T-helper 17 cell (primary cell): ENCODE measurements around the gene ADISSP. TPM values are rescaled to one million over a fixed set of nuclear protein-coding genes. Genes with fewer than 3 reads are reported as not detected.

ENCODE experiments used
- ATAC-seq: fragments of 150-1000 bp; cut with Tn5 transposase; 2 replicates; pipeline ENCODE4 v1.10.0; 2021; ENCODE audit warnings: mild to moderate bottlenecking, moderate library complexity
- DNase-seq, 3 donors: peaks; one replicate each; pipeline versions ENCODE4 v3.0.0 to v3.0.0-alpha.2; 2020 to 2021
- H3K9me3 ChIP-seq: one replicate; pipeline ENCODE4 v1.7.0; 2013; ENCODE audit warnings: low read length, mild to moderate bottlenecking; ENCODE audit not compliant: control insufficient read depth, poor library complexity, severe bottlenecking
- H3K27ac Mint-ChIP-seq: one replicate; pipeline ENCODE4 v1.8.0; 2022; ENCODE audit warnings: mild to moderate bottlenecking, moderate library complexity, mixed read lengths
- H3K27me3 Mint-ChIP-seq: one replicate; pipeline ENCODE4 v1.8.0; 2022; ENCODE audit warnings: mixed read lengths
- H3K36me3 Mint-ChIP-seq: one replicate; pipeline ENCODE4 v1.8.0; 2022; ENCODE audit warnings: low read depth, mixed read lengths
- H3K4me1 Mint-ChIP-seq: one replicate; pipeline ENCODE4 v1.8.0; 2022; ENCODE audit warnings: mild to moderate bottlenecking, mixed read lengths
- H3K4me3 Mint-ChIP-seq: one replicate; pipeline ENCODE4 v1.8.0; 2022; ENCODE audit warnings: mild to moderate bottlenecking, moderate library complexity, mixed read lengths
- total RNA-seq, 4 donors: library from RNA in 2 of 4; stranded (reverse) in 2 of 4; gene quantifications; one replicate each; pipeline ENCODE4 v1.2.3 and lab custom pipeline; 2022 to 2026

The ADISSP gene
- total RNA-seq, 2 donors from 2014 or later, result 13.3 to 19.0 TPM

DNA sequence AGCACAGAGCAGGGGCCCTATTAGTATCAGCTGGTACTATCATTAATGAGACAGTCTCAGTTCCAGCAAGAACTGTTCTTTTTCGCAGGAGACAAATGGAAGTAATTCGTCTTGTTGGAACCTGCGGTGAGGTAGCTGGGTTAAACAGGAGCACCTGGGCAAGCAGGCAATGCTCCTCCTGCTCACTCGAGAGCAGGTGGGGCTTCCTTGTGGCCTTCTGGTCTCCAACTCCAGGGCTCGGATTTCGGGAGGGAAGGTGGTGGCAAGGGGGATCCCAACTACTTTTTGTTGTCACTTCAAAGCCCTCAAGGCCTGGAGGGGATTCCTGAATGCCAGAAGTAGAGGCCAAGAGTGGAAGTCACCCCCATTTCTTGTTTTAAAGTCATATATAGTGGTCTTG lies 15.0 kb upstream of the ADISSP start:
- DNase-seq (no peak), ATAC-seq (no peak)
- H3K9me3 ChIP-seq, result no peaks in the 10 kb centered on the region
- Mint-ChIP-seq H3K4me1 (peaks cover 33% of the 10 kb centered on the region), H3K36me3 (no peaks in the 10 kb centered on the region), H3K4me3 (no peak overlapping the region), H3K27ac (no peak overlapping the region), H3K27me3 (no peaks in the 10 kb centered on the region)

DNA sequence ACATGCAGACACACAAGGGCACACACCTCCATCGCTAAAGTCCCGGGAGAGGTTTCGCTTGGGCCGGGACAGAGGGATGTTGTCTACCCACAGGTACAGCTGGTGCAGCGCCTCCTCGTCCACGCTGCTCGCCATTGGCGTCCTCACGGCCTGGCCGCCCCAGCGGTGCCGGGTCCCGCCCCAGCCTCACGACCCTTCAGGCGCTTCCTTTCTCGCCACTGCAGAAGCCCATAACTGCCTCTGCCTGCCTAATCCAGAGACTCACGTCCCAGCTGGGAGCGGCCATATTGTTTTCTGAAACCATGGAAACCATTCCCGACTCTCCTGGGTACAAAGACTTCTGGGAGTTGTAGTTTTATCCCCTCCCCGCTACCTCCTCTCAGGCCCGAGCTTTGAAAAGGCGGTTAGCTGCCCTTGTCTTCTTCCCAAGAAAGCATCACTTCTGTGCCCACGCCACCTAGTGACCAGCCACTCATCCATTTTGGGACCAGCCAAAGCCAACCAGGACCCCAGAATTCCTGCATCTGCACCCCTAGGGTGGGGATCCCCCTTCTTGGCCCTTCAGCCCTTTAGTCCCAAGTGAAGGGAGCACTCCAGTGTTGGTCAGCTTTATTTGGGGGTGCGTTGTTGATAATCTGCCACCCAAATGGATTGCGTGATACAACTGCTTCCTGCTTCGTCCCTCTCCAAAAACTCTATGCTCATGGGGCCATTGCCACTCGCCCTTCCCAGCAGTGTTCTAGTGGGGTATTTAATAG lies 13.8 kb upstream of the ADISSP start, which contains the start of gene SPEF1:
SPEF1 (minus strand) TSS at position 296 of the 758 bp plus-strand sequence; CDS start at position 135, 161 bp downstream.
- H3K27ac Mint-ChIP-seq, result no peak within 1 kb of the TSS
- peak; percentile 59 for ATAC-seq
- H3K4me3 Mint-ChIP-seq, result peak within 1 kb of the TSS; percentile 76
- no peaks in the 10 kb centered on the region for H3K36me3 Mint-ChIP-seq
- H3K27me3 Mint-ChIP-seq, result no peaks in the 10 kb centered on the region
- peaks cover 38% of the 10 kb centered on the region for H3K4me1 Mint-ChIP-seq
- no peak for DNase-seq
- H3K9me3 ChIP-seq, result no peaks in the 10 kb centered on the region

GRCh38 chr20:3778976-3779375 lies 11.4 kb upstream of the ADISSP start:
- H3K27ac Mint-ChIP-seq, result no peak overlapping the region
- H3K36me3 Mint-ChIP-seq, result no peaks in the 10 kb centered on the region
- H3K27me3 Mint-ChIP-seq, result no peaks in the 10 kb centered on the region
- no peak for DNase-seq
- no peaks in the 10 kb centered on the region for H3K9me3 ChIP-seq
- no peak for ATAC-seq
- H3K4me3 Mint-ChIP-seq, result peak overlapping the region; percentile 89
- peaks cover 28% of the 10 kb centered on the region for H3K4me1 Mint-ChIP-seq

- H3K27me3 Mint-ChIP-seq, result no peaks in the 10 kb centered on the region
- DNase-seq (peak in 2 of 3 donors; percentile 36 to 41), ATAC-seq (peak; percentile 71)
- no peaks in the 10 kb centered on the region for H3K36me3 Mint-ChIP-seq
- peak overlapping the region; percentile 89 for H3K4me3 Mint-ChIP-seq
- H3K9me3 ChIP-seq, result no peaks in the 10 kb centered on the region
- peaks cover 24% of the 10 kb centered on the region for H3K4me1 Mint-ChIP-seq
- H3K27ac Mint-ChIP-seq, result no peak overlapping the region
Observed at GRCh38 chr20:3777716-3778629, 10.4 kb upstream of the ADISSP start.

DNA sequence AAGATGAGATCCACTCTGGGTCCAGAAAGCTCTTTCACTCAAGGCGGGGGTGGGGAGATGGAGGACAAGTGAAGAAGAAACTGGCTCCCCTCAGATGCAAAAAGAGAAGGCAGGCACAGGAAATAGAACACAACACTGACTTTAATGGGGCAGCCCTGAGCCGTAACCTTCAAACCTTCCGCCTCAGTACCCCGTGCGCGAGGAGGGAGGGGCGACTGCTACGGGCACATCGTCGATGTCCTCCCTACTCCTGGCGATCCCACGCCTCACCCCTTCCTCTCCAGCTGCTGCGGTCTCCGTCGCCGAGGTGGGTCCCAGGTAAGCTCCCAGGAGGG lies 9.8 kb upstream of the ADISSP start:
- Mint-ChIP-seq H3K4me1 (peaks cover 24% of the 10 kb centered on the region), H3K4me3 (peak overlapping the region; percentile 89), H3K27ac (no peak overlapping the region), H3K36me3 (no peaks in the 10 kb centered on the region), H3K27me3 (no peaks in the 10 kb centered on the region)
- DNase-seq (no peak), ATAC-seq (peak; percentile 62)
- H3K9me3 ChIP-seq, result no peaks in the 10 kb centered on the region

GRCh38 chr20:3775457-3776108 lies 8.0 kb upstream of the ADISSP start:
- no peak for DNase-seq
- H3K27me3 Mint-ChIP-seq, result no peaks in the 10 kb centered on the region
- ATAC-seq, result no peak
- H3K4me1 Mint-ChIP-seq, result peaks cover 17% of the 10 kb centered on the region
- no peak overlapping the region for H3K27ac Mint-ChIP-seq
- no peaks in the 10 kb centered on the region for H3K9me3 ChIP-seq
- H3K4me3 Mint-ChIP-seq, result no peak overlapping the region
- H3K36me3 Mint-ChIP-seq, result no peaks in the 10 kb centered on the region

- Mint-ChIP-seq H3K27me3 (no peaks in the 10 kb centered on the region), H3K36me3 (no peaks in the 10 kb centered on the region), H3K27ac (no peak overlapping the region), H3K4me1 (peaks cover 12% of the 10 kb centered on the region), H3K4me3 (no peak overlapping the region)
- H3K9me3 ChIP-seq, result no peaks in the 10 kb centered on the region
- DNase-seq, result no peak
- no peak for ATAC-seq
Observed at GRCh38 chr20:3771552-3772058, 4.1 kb upstream of the ADISSP start.

DNA sequence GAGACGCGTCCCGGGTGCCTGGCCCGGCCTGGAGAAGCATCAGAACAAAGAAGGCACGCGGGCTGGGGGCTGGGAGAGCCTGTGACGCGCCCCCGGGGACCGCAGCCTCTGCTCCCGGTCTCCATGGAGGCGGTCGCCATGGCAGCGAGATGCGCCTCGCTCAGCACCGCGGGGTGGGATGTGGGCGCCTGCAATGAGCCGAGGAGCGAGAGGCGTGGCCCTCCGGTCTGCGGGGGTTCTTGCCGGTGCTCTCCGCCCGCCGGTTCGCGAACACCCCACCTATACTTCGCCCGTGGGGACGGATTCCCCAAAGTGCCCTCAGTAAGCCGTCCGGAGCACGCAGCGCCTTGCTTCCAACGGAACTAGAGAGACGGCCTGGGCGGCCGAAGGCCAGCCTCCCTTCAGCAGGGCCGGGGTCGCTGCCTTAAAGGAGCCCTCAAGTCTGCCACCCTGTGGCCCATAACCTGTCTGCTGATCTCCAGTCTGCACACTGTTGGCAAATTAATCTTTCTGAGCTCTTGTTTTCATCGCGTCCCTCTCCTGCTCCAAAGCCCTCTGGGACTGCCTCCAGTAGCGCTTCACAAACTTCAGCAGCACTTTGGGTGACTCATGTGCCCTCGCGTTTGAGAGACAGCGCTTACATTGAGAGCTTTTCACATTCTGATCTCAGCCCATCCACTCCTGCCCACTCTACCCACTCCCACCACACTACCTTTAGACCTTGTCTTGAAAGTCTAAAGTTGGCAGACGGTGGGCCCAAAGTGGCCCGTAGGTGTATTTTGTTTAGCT lies 983 bp upstream of the ADISSP start:
- ATAC-seq, result peak; percentile 73
- Mint-ChIP-seq H3K4me1 (peaks cover 17% of the 10 kb centered on the region), H3K4me3 (peak overlapping the region; percentile 87), H3K27me3 (no peaks in the 10 kb centered on the region), H3K36me3 (no peaks in the 10 kb centered on the region), H3K27ac (peak overlapping the region; percentile 91)
- peak; percentile 81 to 87 (median 83) for DNase-seq
- no peaks in the 10 kb centered on the region for H3K9me3 ChIP-seq

GRCh38 chr20:3767110-3767426 lies 485 bp downstream of the ADISSP start:
- DNase-seq (no peak), ATAC-seq (no peak)
- no peaks in the 10 kb centered on the region for H3K9me3 ChIP-seq
- Mint-ChIP-seq H3K27me3 (no peaks in the 10 kb centered on the region), H3K4me1 (peaks cover 17% of the 10 kb centered on the region), H3K36me3 (no peaks in the 10 kb centered on the region), H3K27ac (no peak overlapping the region), H3K4me3 (peak overlapping the region; percentile 87)

DNA sequence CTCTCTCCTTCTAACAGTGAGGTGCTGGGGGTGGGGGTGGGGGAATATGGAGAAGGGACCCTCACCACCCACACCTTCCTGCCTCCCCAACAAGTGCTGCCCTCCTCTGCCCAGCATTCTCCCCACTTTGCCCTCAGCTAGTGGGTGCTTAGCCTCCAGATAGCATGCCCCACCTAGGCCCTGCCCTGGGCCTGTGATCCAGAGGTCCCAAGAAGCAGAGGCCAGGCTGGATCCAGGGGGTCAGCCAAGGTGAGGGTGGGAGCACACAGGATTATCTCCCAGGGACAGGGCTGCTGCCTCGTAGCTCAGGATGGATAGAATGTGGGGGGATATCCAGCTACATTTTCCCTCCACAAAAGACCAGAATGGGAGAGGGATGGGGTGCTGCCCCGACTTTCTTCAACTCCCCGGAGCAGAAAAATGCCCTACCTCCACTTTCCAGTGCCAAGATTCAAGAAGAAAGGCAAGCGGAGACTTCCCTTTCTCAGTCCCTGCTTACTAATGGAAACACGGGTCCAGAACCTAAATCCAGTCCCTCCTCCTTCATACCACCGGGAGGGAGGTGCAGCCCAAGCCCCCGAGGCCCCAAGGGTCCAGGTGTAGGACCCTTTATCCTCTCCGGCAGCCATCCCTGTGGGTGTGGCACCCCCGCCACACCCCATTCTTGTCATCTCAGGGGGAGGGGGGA lies 987 bp downstream of the ADISSP start:
- peak overlapping the region; percentile 87 for H3K4me3 Mint-ChIP-seq
- H3K4me1 Mint-ChIP-seq, result peaks cover 17% of the 10 kb centered on the region
- H3K9me3 ChIP-seq, result no peaks in the 10 kb centered on the region
- no peak overlapping the region for H3K27ac Mint-ChIP-seq
- H3K36me3 Mint-ChIP-seq, result no peaks in the 10 kb centered on the region
- DNase-seq (no peak), ATAC-seq (no peak)
- H3K27me3 Mint-ChIP-seq, result no peaks in the 10 kb centered on the region

- no peaks in the 10 kb centered on the region for H3K9me3 ChIP-seq
- no peaks in the 10 kb centered on the region for H3K36me3 Mint-ChIP-seq
- DNase-seq (no peak), ATAC-seq (no peak)
- no peak overlapping the region for H3K27ac Mint-ChIP-seq
- no peaks in the 10 kb centered on the region for H3K27me3 Mint-ChIP-seq
- no peak overlapping the region for H3K4me3 Mint-ChIP-seq
- H3K4me1 Mint-ChIP-seq, result peaks cover 17% of the 10 kb centered on the region
Observed at GRCh38 chr20:3765171-3765882, 2.2 kb downstream of the ADISSP start.

DNA sequence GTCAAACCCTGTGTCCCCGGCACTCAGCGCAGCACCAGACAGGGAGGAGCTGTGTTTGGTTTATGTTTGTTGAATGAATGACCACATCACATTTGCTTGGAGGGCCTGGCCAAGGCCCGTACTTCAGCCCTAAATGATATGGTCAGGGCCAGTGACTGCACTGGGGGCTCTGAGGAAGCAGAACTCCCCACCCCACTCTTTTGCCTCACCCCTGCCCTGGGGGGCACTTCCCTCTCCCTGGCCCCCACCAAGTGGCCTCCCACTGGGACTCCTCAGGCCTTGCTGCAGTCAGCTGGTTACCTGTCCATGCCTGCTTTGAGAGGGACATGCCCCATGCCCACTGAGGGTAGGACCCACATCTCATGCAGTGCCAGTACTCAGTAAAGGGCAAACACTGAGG lies 2.9 kb downstream of the ADISSP start:
- H3K4me3 Mint-ChIP-seq, result no peak overlapping the region
- ATAC-seq (no peak), DNase-seq (no peak)
- no peak overlapping the region for H3K27ac Mint-ChIP-seq
- no peaks in the 10 kb centered on the region for H3K9me3 ChIP-seq
- H3K36me3 Mint-ChIP-seq, result no peaks in the 10 kb centered on the region
- peaks cover 22% of the 10 kb centered on the region for H3K4me1 Mint-ChIP-seq
- H3K27me3 Mint-ChIP-seq, result no peaks in the 10 kb centered on the region
